OCI-M2 (cell line): ENCODE measurements around the gene SNX20.

Experiments
- DNase-seq: peaks from one replicate; lab custom pipeline; 2025; ENCODE audit not compliant: unreplicated experiment; lab: John Stamatoyannopoulos, UW

Gene SNX20

DNA sequence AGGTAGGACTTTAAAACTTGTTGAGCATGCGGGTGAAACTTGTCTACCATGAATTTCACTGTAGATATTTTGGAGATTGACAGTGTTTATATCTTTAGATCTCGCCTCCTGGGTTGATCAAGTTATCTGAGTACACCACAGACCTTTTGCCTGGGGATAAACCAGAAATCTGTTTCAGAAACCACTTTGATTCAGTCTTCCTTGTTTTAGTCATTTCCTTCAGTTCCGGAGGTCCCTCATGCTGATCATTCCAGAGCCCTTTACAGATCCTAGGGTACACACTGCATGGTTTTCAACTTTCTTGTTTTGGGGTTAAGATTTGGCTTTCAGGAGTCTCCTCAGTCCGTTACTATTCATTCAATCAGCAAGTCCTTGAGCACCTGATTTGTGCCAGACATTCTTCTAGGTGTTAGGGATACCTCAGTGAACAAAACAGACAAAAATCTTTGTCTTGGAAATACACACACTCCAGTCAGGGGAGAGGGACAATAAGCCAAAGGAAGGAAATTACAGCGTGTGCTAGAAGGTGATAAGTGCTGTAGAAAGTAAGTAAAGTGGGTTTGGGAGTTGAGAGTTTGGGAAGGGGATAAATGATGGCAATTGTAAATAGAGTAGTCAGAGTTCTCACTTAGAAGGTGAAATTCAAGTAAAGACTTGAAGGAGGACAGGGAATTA, 24.5 kb upstream of the SNX20 start:
- no peak for DNase-seq

DNA sequence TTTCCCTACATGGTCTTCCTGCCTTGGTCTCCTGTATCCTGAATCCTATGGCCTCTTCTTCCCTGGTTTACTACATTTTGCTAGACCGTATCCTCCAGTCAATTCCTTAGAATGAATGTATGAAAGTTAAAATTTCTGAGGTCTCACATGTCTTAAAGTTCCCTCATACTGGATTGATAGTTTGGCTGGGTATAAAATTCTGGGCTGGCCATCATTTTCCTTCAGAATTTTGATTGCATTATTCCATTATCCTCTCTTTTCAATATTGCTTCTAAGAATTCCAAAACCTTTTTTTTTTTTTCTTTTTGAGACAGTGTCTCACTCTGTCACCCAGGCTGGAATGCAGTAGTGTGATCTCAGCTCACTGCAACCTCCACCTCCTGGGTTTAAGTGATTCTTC, 23.1 kb upstream of the SNX20 start:
- DNase-seq: no peak

DNA sequence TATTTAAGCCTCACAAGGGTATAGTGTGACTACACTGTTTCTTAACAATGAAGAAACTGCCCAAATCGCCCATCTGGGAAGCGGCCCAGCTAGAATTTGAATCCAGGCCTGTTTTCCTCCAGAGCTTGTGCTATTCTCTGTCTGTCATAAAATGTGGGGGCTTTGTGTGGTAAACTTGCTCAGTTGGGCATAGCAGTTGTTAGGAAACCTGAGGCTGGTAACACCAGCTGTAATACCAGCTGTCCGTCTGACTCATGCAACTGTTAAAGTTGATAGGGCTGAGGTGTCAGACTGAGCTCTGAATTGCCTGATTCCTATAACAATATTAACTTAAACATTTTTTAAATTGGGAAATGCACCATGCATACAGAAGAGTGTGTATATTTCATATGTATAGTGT, 21.6 kb upstream of the SNX20 start:
- DNase-seq: no peak

DNA sequence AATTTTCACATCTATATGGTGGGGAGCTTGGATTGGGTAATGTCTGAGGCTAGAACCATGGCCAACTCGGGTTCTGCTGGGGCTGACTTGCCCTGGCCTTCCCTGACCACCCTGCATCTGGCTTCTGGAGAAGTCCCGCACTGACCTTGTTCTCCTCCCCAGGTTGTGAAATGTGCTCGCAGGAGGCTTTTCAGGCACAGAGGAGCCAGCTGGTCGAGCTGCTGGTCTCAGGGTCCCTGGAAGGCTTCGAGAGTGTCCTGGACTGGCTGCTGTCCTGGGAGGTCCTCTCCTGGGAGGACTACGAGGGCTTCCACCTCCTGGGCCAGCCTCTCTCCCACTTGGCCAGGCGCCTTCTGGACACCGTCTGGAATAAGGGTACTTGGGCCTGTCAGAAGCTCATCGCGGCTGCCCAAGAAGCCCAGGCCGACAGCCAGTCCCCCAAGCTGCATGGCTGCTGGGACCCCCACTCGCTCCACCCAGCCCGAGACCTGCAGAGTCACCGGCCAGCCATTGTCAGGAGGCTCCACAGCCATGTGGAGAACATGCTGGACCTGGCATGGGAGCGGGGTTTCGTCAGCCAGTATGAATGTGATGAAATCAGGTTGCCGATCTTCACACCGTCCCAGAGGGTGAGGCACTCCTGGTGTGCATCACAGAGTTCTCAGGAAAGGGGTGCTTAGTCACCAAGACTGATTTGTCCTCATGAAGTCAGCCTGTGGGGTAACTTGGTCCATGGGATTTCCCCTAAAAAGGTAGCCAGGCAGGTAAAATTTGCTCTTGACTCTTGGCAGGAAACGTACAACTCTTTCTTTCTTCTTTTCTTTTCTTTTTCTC, 18.4 kb upstream of the SNX20 start:
- no peak for DNase-seq

GRCh38 chr16:50697881-50698767, 17.0 kb upstream of the SNX20 start:
- no peak for DNase-seq

DNA sequence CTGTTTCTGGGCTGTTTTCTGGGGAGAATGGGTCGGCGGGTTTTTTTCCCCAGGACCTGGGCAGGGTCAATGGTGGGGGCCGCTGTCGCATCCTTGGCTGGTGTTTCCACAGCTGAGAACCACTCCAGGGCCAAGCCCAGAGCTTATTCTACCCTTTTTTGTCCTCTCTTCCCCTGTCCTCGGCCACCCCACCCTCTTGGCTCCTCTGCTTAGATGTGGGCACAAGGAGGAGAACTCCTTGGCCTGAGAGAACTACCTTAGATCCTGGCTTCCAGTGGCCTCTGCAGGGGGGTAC, 16.3 kb upstream of the SNX20 start:
- DNase-seq: no peak

GRCh38 chr16:50696575-50697420, 15.7 kb upstream of the SNX20 start:
- DNase-seq: no peak

DNA sequence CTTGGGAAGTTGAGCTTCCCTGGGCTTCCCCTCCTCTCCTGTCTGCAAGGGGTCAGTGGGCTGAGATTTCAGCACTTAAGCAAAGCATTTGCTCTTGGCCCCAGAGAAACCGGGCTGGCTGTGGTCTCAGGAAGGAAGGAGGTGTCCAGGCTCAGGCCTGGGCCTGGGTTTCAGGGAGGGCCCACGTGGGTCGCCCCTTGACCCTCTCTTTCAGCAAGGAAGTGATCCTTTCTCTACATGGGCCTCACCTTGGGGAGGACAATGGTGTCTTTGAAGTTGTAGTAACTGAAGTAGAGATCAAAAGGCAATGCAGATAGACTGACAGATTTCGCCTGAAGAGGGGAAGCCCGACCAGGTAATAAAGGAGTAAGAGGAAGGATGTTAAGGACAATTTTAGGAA, 15.0 kb upstream of the SNX20 start:
- no peak for DNase-seq

GRCh38 chr16:50695017-50696000, 14.2 kb upstream of the SNX20 start:
- no peak for DNase-seq

DNA sequence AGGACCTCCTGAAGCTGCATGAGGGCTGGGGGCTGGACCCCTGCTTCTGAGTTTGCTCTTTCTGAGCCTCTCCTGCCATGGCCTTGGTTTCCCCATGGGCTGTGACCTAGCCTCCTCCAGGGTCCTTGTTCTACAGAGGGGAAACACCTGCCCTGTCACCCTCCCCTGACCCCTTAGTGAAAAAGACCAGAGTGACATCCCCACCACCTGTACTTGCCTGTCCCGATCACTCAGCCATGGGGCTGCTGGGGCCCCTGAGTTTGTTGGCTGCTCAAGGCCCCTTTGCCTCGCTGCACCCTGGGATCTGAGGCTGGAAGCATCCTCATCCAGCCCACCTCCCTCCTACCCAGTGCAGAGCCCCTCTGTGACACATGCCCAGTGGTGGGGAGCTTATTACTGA, 13.1 kb upstream of the SNX20 start:
- DNase-seq: no peak

- no peak for DNase-seq
Observed at GRCh38 chr16:50692999-50693781, 12.1 kb upstream of the SNX20 start, which contains the start of gene NOD2. Gene NOD2, plus strand, starts transcription at chr16:50693606. Its CDS starts 5,890 bp downstream, at chr16:50699496.

- no peak for DNase-seq
Observed at GRCh38 chr16:50692644-50692998, 11.5 kb upstream of the SNX20 start.

- DNase-seq: no peak
Observed at GRCh38 chr16:50690177-50690576, 9.1 kb upstream of the SNX20 start.

DNA sequence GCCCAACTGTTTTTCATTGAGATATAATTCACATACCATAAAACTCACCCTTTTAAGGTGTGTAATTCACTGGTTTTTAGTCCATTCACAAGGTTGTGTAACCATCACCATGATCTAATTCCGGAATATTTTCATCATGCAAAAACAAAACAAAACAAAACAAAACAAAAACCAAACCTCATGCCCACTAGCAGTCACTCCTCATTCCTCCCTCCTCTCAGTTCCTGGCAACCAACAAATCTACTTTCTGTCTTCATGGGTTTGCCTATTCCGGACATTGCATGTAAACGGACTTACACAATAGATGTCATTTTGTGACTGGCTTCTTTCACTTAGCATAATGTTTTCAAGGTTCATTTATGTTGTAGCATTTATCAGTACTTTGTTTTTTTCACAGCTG, 7.8 kb upstream of the SNX20 start:
- DNase-seq: no peak

DNA sequence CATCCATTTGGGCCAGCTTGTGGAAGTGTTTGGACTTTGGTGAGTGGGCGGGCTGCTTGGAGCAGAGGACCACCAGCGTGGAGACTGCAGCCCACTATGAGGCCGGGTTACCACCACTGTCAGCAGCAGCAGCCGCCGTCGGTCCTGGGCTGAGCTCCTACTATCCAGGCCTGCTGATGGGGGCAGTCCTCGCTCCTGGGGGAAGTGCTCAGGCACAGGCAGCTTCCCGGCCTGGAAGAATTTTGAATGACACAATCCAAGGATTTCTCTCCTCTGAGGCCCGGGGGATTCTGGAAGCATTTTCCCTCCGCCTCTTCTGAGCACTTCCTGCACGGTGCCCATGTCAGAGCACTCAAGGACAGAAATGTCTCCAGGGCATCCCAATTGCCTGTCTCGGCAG, 7.0 kb upstream of the SNX20 start:
- no peak for DNase-seq

GRCh38 chr16:50685462-50686063, 4.5 kb upstream of the SNX20 start:
- DNase-seq: no peak

- DNase-seq: no peak
Observed at GRCh38 chr16:50684823-50685461, 3.8 kb upstream of the SNX20 start.
